ENCODE data around the gene DOCK3.
A peak's percentile ranks its signal among the peaks of the same experiment; 100 is the strongest.

DNA sequence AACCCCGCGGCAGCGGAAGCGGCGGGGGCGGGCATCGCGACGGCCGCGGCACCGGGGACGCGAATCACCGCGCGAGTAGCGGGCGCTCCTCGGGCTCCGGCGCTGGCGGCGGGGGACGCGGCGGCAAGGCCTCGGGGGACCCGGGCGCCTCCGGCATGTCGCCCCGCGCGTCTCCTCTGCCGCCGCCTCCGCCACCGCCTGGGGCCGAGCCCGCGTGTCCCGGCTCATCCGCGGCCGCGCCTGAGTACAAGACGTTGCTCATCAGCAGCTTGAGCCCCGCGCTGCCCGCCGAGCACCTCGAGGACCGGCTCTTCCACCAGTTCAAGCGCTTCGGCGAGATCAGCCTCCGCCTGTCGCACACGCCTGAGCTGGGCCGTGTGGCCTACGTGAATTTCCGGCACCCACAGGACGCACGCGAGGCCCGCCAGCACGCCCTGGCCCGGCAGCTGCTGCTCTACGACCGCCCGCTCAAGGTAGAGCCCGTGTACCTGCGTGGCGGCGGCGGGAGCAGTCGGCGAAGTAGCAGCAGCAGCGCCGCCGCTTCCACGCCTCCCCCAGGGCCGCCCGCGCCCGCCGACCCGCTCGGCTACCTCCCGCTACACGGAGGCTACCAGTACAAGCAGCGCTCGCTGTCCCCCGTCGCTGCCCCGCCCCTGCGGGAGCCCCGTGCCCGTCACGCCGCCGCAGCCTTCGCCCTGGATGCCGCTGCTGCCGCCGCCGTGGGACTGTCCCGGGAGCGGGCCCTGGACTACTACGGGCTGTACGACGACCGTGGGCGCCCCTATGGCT lies 717.0 kb downstream of the DOCK3 start:
- TF ChIP-seq, protein P1, sequence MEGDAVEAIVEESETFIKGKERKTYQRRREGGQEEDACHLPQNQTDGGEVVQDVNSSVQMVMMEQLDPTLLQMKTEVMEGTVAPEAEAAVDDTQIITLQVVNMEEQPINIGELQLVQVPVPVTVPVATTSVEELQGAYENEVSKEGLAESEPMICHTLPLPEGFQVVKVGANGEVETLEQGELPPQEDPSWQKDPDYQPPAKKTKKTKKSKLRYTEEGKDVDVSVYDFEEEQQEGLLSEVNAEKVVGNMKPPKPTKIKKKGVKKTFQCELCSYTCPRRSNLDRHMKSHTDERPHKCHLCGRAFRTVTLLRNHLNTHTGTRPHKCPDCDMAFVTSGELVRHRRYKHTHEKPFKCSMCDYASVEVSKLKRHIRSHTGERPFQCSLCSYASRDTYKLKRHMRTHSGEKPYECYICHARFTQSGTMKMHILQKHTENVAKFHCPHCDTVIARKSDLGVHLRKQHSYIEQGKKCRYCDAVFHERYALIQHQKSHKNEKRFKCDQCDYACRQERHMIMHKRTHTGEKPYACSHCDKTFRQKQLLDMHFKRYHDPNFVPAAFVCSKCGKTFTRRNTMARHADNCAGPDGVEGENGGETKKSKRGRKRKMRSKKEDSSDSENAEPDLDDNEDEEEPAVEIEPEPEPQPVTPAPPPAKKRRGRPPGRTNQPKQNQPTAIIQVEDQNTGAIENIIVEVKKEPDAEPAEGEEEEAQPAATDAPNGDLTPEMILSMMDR (IDR thresholded peaks at IDR 0.05; ENCODE audit: insufficient read depth, low read length), result no peak
- TF ChIP-seq, protein P2, sequence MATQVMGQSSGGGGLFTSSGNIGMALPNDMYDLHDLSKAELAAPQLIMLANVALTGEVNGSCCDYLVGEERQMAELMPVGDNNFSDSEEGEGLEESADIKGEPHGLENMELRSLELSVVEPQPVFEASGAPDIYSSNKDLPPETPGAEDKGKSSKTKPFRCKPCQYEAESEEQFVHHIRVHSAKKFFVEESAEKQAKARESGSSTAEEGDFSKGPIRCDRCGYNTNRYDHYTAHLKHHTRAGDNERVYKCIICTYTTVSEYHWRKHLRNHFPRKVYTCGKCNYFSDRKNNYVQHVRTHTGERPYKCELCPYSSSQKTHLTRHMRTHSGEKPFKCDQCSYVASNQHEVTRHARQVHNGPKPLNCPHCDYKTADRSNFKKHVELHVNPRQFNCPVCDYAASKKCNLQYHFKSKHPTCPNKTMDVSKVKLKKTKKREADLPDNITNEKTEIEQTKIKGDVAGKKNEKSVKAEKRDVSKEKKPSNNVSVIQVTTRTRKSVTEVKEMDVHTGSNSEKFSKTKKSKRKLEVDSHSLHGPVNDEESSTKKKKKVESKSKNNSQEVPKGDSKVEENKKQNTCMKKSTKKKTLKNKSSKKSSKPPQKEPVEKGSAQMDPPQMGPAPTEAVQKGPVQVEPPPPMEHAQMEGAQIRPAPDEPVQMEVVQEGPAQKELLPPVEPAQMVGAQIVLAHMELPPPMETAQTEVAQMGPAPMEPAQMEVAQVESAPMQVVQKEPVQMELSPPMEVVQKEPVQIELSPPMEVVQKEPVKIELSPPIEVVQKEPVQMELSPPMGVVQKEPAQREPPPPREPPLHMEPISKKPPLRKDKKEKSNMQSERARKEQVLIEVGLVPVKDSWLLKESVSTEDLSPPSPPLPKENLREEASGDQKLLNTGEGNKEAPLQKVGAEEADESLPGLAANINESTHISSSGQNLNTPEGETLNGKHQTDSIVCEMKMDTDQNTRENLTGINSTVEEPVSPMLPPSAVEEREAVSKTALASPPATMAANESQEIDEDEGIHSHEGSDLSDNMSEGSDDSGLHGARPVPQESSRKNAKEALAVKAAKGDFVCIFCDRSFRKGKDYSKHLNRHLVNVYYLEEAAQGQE (IDR thresholded peaks at IDR 0.05; ENCODE audit: insufficient replicate concordance, low read depth), result no peak
- TF ChIP-seq SPI1 (IDR thresholded peaks at IDR 0.05; ENCODE audit: borderline replicate concordance, low read depth) (no peak), POLR2AphosphoS5 (IDR thresholded peaks at IDR 0.05; ENCODE audit: low read depth) (peak; percentile 7; the same call in 1 of the 2 replicates), GABPA (IDR thresholded peaks at IDR 0.05; ENCODE audit: low read depth) (no peak)

Measured in HL-60 (cell line).